Right atrium auricular region (tissue), 2 donors: ENCODE results near the gene DPY19L2. TPM values are rescaled to one million over a fixed set of nuclear protein-coding genes. Genes with fewer than 3 reads are reported as not detected.
"Not testable (repeated sequence)": the region's sequence is repeated elsewhere in the genome, so short reads cannot be mapped to it uniquely, and the experiment has no call there.

Experiments used
- DNase-seq: peaks from one replicate; pipeline ENCODE4 v3.0.0-alpha.2; 2019; ENCODE audit warnings: low spot score
- H3K27ac ChIP-seq, 2 donors: fragments of 200-600 bp; sonication (generic); 1 replicate in 1 of 2; 2 replicates in 1 of 2; pipeline ENCODE4 v1.5.1; 2016 to 2019
- H3K27me3 ChIP-seq, 2 donors: fragments of 200-600 bp; sonication (generic); one replicate each; pipeline versions ENCODE4 v1.5.1 to v1.6.0; 2017 to 2019
- H3K36me3 ChIP-seq: fragments of 200-600 bp; sonication (generic); one replicate; pipeline ENCODE4 v1.5.1; 2016
- H3K4me1 ChIP-seq, 2 donors: fragments of 200-600 bp; sonication (generic); one replicate each; pipeline versions ENCODE4 v1.5.1 to v1.6.0; 2017 to 2019
- H3K4me3 ChIP-seq, 2 donors: fragments of 200-600 bp; sonication (generic); 1 replicate in 1 of 2; 2 replicates in 1 of 2; pipeline ENCODE4 v1.5.1; 2017 to 2019; ENCODE audit warnings: mild to moderate bottlenecking in 1 of 2, moderate library complexity in 1 of 2
- H3K9me3 ChIP-seq, 2 donors: fragments of 200-600 bp; sonication (generic); one replicate each; pipeline ENCODE4 v1.5.1; 2019
- CTCF ChIP-seq, 2 donors: fragments of 200-600 bp; sonication (generic); IDR thresholded peaks; one replicate each; pipeline ENCODE4 v1.5.1; 2019; ENCODE audit warnings: antibody characterized with exemption in 2 of 2
- total RNA-seq, 2 donors: library from RNA; depleted of rRNA; stranded (reverse); fragments of >200 nt; gene quantifications; one replicate each; pipeline ENCODE4 v1.1.0, GENCODE V29; 2016

Gene DPY19L2
- total RNA-seq, 2 donors from 2014 or later = 19.1 to 27.7 TPM

- H3K4me3 ChIP-seq, DNase-seq, H3K9me3 ChIP-seq, H3K4me1 ChIP-seq, H3K27ac ChIP-seq, H3K27me3 ChIP-seq, H3K36me3 ChIP-seq: not testable (repeated sequence)
Observed at GRCh38 chr12:63689141-63689540, 20.8 kb upstream of the DPY19L2 start.

DNA sequence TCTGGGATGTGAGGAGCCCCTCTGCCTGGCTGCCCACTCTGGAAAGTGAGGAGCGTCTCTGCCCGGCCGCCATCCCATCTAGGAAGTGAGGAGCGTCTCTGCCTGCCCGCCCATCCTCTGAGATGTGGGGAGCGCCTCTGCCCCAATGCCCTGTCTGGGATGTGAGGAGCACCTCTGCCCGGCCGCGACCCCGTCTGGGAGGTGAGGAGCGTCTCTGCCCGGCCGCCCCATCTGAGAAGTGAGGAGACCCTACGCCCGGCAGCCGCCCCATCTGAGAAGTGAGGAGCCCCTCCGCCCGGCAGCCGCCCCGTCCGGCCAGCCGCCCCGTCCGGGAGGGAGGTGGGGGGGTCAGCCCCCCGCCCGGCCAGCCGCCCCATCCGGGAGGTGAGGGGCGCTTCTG lies 18.3 kb upstream of the DPY19L2 start:
- H3K36me3 ChIP-seq, DNase-seq, H3K9me3 ChIP-seq, H3K4me3 ChIP-seq, H3K27ac ChIP-seq, H3K4me1 ChIP-seq, H3K27me3 ChIP-seq: not testable (repeated sequence)

GRCh38 chr12:63685789-63686188 lies 17.5 kb upstream of the DPY19L2 start:
- not testable (repeated sequence) for H3K27ac ChIP-seq, H3K4me1 ChIP-seq, H3K27me3 ChIP-seq, H3K4me3 ChIP-seq, H3K9me3 ChIP-seq, DNase-seq, H3K36me3 ChIP-seq

DNA sequence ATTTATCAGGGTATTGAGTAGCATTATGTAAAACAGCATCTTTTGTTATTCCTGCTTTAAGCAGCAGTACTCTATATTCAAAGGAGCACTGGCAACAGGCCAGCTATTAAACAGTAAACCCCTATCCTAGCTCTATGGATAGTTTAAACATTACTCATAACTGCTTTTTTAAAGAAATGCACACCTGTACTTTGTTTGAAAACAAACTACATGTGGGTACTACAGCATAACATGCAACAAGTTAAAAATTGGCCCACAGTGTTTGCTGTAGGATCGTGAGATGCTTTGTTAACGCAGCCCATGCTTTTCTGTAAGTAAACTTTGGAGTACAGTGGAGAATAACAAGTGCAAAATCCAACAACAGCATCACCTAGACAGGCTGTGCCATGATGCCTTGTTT lies 14.3 kb upstream of the DPY19L2 start:
- H3K27me3 ChIP-seq, H3K4me3 ChIP-seq, H3K9me3 ChIP-seq, H3K36me3 ChIP-seq, DNase-seq, H3K27ac ChIP-seq, H3K4me1 ChIP-seq: not testable (repeated sequence)

GRCh38 chr12:63680758-63681157 lies 12.5 kb upstream of the DPY19L2 start:
- H3K36me3 ChIP-seq, H3K27me3 ChIP-seq, H3K9me3 ChIP-seq, H3K27ac ChIP-seq, DNase-seq, H3K4me3 ChIP-seq, H3K4me1 ChIP-seq: not testable (repeated sequence)

DNA sequence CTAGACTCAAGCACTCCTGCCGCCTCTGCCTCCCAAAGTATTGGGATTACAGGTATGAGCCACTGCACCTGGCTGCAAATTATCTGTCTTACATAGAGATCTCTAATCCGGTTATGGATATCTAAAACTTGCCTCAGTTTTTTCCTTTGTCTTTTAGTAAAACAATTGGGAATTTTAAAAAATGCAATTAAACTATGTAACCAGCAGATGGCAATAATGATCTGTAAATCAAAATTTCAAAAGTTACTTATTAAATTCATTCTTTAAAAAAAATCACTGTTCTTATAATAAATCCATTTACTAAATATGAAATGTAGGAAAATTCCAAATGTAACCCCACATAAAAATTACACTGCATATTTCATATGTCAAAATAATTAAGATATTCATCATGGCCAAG lies 4.3 kb upstream of the DPY19L2 start:
- DNase-seq, H3K9me3 ChIP-seq, H3K27ac ChIP-seq, H3K36me3 ChIP-seq, H3K4me1 ChIP-seq, H3K27me3 ChIP-seq, H3K4me3 ChIP-seq: not testable (repeated sequence)
- peak in 1 of 2 donors; percentile 46 for TF ChIP-seq CTCF (IDR thresholded peaks at IDR 0.05)

DNA sequence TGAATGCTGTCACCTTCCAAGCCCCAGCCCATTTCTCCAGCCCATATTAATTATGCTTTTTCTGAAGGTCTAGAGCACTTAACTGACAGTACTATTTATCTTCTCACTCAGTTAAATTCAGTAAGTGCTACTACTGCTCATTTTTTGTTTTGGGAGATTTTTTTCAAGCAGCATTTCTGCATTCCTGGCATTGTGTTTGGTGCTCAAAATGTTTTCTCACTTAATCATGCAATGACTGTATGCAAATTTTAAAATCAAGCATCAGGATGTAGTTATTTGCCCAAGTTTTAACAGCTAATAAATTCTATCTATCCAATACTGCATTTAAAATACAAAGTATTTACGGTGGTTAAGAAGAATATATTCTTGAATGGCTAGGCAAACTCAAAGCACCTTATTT lies 1.6 kb upstream of the DPY19L2 start:
- not testable (repeated sequence) for H3K4me1 ChIP-seq, DNase-seq, H3K9me3 ChIP-seq, H3K36me3 ChIP-seq, H3K4me3 ChIP-seq, H3K27me3 ChIP-seq
- peak overlapping the region in 1 of 2 donors; percentile 95 for H3K27ac ChIP-seq

GRCh38 chr12:63669427-63669826 lies 1.1 kb upstream of the DPY19L2 start:
- Histone ChIP-seq H3K4me3 (peak overlapping the region in 1 of 2 donors; percentile 66), H3K27ac (peak overlapping the region; percentile 87 to 95)
- not testable (repeated sequence) for H3K36me3 ChIP-seq, H3K9me3 ChIP-seq, H3K4me1 ChIP-seq, DNase-seq, H3K27me3 ChIP-seq

GRCh38 chr12:63668800-63669365 lies 590 bp upstream of the DPY19L2 start:
- Histone ChIP-seq H3K27ac (peak overlapping the region; percentile 87 to 95), H3K4me3 (peak overlapping the region; percentile 53 to 66)
- H3K9me3 ChIP-seq, H3K36me3 ChIP-seq, H3K27me3 ChIP-seq, H3K4me1 ChIP-seq, DNase-seq: not testable (repeated sequence)

DNA sequence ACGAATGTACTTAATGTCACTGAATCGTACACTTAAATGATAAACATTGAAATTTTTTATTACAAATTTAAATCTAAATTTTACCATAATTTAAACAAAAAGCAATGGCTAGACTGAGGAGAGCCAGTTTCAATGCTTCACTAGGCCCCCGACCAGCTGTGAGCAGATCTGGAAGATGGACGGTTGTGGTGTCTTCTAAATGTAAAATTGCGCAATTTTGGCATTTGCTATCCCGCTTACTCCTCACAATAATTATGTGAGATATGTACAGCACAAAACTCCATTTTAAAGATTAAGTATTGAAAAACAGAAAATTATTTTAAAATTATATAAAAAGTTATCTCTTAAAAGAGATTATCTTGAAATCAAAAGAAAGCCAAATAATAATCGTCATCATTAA lies 5.3 kb downstream of the DPY19L2 start:
- H3K9me3 ChIP-seq, H3K36me3 ChIP-seq, H3K27me3 ChIP-seq, DNase-seq, H3K27ac ChIP-seq, H3K4me3 ChIP-seq, H3K4me1 ChIP-seq: not testable (repeated sequence)

DNA sequence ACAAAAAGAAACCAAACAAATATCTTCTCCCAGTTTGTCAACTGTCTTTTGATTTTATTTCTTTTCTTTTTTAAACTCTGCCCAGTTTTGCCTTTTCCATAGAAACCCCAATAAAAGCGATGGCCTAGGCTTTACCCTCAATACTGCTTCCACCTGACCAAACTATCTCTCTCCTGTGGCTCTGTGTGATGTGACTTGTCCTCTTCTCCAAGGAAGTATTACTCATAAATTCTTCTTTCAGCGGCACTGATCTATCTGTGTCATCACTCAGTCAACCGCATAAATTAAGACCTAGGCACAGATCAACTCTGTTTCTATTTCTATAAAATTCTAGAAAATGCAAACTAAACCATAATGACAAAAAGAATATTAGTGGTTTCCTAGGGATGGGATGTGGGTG lies 9.8 kb downstream of the DPY19L2 start:
- H3K9me3 ChIP-seq, H3K4me3 ChIP-seq, H3K27ac ChIP-seq, H3K36me3 ChIP-seq, H3K4me1 ChIP-seq, H3K27me3 ChIP-seq, DNase-seq: not testable (repeated sequence)

GRCh38 chr12:63656407-63656806 lies 11.9 kb downstream of the DPY19L2 start:
- DNase-seq, H3K27ac ChIP-seq, H3K9me3 ChIP-seq, H3K4me1 ChIP-seq, H3K27me3 ChIP-seq, H3K4me3 ChIP-seq, H3K36me3 ChIP-seq: not testable (repeated sequence)

GRCh38 chr12:63655543-63656257 lies 12.6 kb downstream of the DPY19L2 start:
- DNase-seq, H3K27ac ChIP-seq, H3K27me3 ChIP-seq, H3K36me3 ChIP-seq, H3K4me1 ChIP-seq, H3K4me3 ChIP-seq, H3K9me3 ChIP-seq: not testable (repeated sequence)

DNA sequence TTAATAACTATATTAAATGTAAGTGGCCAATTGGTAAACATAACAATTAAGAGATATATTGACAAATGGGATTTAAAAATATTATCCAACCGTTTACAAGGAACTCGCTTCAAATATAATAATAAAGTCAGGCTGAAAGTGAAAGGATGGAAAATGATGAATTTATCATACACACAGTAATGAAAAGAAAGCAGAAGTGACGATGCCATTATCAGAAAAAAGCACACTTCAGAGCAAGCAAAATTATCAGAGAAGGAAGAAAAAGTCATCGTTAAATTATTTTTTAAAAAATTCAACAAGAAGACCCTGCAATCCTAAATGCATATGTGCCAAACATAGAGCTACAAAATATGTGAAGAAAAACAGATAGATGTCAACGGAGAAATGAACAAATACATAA lies 13.8 kb downstream of the DPY19L2 start:
- H3K27me3 ChIP-seq, H3K4me1 ChIP-seq, H3K4me3 ChIP-seq, H3K27ac ChIP-seq, DNase-seq, H3K36me3 ChIP-seq, H3K9me3 ChIP-seq: not testable (repeated sequence)
